Kidney capillary endothelial cell (primary cell): Measurements from ENCODE around the gene CD46.

Experiments used
- DNase-seq: peaks from one replicate; pipeline ENCODE4 v3.0.0-alpha.2; 2018; ENCODE audit warnings: low spot score

Gene CD46

DNA sequence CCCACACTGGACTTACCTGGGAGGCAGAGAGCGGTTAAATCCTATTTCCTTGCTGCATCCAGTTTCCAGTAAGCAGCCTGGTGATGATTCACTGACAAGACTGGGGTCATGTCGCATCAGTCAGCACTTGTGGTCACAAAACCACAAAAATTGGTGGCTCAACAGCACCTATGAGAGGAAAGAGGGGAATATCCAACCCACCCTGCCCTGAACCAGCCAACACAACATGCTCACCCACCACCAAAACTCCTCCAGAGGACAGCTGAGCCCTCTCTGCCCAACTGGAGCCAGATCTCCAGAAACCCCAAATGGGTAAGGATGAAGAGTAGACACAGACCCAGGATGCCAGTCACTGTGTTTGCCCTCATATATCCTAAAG lies 64.0 kb downstream of the CD46 start:
- DNase-seq = no peak

DNA sequence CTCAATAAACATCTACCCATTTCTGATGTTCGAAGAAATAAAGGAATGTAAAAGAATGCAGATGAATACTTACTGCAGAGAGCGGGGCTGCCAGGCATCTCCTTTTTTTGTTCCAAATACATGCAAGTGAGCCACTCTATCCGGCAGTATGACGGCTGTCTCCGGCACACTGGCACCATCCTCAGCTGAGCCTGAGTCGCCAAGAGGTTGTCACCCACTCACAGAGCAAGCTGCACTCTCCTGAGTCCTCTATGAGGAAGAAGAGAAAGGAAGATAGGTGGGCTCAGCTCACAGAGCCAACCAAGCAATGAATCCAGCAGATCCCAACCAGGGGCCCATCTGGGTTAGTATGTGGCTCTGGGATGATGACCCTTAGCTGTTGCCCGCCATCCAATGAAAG lies 65.3 kb downstream of the CD46 start:
- no peak for DNase-seq

DNA sequence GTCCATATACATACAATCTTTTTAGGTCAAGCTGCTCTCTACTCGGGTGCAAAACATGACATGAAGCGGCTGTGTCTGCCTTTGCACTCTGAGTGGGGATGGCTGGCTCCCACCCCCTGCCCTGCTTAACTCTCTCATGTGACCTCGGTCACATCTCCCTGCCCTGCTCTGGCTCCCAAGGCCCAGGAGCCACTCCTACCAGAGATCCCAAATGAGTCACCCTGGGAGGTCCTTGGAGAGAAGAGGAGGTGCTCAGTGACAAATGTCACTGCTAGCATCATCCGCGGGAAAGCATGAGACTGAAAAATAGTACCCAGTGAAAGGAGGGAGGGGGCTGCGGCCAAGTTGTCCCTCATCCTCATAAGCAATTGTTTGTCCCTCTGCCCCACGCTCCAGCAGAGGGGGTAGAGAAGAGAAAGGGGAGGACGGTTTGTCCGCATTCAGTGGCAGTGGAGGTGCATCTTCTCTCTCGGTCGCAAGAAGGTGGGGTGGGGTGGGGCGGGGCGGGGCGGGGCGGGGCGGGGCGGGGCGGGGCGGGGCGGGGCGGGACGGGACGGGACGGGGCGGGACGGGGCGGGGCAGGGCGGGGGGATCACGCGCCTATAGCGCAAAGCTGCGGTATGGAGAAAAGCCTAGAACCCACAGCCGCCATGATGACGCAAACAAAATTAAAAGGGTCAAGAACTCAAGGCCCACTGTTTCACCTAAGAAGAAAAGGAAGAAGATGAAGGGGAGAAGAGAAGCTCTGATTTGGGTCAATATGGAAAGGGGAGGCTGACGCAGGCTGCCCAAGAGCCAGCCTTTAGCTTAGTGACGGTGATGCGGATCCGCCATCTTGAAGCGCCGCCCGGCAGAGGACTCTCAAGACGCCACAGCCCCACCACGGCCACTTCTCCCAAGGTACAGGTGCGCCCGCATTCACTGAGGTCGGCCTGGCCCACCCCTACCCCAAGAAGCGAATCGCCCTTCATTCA lies 66.2 kb downstream of the CD46 start:
- DNase-seq = no peak

DNA sequence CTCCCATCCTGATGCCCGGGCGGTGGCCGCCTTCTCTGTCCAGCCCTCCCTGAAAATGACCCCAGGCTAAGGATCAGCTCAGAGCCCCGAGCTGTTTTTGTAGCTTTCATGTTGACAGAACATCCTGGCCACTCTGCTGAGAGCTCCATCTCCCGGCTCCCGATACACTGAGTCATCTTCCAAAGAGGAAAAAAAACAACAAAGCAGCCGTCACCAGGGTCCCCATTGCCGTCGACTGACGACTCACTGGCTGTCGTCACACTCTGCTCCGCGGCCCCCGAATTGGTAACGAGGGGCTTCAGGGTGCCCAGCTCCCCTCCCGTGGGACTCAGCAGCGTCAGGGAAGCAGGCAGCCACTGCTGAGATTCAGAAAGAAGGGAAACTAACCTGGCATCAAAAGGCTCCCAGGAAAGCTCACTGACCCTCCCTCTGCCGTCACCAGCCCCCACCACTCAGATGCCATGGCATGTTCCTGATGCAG lies 67.2 kb downstream of the CD46 start:
- peak; percentile 65 for DNase-seq

DNA sequence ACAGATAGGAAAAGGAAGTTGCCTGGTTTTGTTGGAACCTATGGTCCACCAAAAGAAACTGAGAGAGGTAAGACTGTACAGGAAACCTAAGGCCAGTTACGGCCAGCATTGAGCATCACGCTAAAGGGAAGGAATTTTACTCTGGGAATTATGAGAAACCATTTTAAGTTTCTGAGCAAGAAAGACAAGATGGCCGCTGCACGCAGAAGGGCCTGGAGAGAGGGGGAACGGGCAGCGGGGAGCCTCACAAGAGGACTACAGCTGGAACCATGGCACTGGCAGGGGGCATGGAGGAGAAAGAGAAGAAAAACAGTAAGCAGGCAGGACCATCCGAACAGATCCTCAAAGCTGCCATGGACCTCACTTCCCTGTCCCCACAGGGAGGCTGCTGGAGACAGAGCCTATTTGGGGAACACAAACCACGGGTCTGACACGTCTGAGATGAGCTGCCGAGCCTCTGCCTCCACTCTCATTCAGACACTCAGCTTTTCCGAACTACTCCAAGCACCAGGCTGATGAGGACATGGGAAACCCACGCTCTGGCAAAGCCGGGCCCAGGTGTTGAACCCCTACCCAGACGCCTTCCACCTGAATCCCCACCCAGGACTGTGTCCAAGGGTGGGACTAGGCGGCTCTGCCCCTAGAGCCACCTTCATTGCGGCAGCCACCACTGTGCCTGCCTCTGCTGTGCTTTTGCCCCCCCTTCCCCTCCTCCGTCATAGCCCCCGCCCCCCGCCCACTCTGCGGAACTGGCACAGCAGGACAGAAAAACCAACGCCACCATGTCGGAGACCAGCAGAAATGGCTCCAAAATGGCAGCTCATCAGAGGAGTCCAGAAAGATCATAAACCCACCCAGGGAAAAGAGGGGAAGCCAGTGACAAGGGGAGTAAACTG lies 69.0 kb downstream of the CD46 start:
- DNase-seq = no peak

GRCh38 chr1:207821464-207822045 lies 69.7 kb downstream of the CD46 start:
- no peak for DNase-seq

DNA sequence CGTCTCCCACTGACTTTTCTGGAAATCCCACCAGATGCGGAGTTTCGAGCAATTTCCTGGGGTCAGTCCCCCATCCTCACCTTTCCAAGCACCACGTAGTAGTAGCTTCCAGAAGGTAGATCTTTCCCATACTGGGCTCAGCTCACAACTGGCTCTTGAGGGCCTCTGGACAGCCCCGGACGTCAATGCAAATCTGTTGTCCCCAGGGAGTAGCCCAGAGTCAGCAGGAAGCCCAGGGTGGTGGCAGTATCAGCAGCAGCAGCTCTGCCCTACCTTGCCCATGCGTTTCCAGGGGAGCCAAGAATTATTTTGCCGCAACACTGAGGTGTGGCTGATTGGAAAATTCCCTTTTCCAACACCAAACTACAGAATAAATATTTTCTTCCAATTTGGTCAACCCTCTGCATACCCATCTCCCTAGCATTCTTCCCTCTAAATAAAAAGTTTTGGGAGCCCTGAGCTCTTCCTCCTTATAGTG lies 70.3 kb downstream of the CD46 start:
- DNase-seq = no peak

DNA sequence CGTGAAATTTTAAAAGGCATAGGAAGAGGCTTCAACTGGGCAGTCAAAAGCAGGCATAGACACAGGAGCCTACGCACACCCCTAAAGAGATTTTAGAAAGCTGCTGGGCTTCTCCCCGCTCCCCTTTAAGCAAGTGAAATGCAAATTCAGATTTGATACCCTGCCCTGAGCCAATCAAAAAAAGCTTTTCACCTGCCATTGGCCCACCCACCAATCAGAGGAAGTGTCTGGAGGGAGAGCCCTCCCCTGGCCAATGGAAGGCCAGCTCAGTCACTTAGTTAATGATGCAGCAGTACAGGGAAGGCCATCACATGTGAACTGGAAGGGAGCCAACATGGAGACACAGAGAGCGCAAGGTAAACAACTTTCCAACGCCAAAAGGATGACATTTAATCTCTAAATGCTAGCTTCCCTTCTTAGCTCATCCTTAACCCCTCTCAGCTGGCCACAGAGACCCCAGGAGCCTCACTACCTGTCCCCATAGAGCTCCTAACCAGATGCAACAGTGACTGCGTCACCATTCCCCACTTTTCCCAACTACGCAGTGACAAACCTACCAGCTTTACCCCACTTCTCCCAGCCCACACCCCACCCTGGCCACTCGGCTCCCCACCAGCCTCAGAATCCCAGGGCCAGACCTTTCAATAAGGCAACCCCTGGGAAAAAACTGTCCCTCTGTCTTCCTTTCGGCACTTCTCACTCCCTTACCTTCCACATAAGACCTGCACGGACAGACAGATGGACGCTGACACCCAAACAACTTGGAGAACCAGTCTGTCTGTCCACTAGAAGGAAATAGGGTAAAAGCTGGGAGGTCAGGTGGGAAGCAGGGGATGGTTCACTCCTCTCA lies 71.0 kb downstream of the CD46 start:
- DNase-seq = no peak

DNA sequence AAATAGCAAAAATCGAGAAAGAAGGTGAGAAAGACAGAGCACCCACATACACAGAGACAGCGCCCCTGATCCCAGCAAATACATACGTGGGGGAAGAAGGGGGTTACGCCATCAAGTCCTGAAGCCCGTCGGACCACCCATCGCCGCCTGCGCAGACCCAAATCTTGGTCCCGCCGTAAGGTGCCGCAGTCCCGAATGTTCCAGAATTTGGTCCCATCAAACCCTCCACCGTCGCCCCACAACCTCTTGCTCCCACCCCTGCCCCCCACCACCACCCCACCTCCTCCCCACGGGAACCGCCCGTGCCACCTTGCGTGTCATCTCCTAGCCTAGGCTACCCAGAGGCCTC lies 71.7 kb downstream of the CD46 start:
- no peak for DNase-seq

DNA sequence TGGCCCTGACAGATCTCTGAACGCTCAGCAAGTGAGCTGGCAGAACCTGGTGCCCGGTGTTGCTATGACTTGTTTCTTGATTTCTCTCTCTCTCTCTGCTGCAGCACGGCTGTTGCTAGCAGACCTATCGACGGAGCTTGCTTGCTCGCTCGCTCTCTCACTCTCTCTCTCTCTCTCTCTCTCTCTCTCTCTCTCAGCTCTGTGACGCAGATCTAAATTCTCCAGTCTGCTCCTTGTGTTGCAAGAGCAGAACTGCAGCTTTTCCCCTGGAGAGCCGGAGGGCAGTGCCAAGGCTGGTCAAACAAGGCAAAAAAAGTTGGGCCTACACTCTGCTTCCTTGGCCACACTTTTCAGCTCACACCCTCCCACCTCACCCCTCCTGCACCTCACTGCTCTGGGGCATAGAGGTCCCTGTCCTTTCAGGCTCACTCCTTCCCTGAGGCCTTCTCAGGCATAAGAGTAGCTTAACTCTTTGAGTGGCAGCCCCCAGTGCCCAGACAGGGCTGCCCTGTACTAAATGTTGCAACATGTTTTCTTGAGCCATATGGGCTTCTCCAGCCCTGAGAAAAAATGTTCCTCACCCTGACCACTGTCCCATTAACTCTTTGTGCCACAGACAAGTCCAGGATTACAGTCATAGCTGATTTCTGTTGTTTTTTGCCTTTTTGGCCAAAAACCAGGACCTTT lies 72.2 kb downstream of the CD46 start:
- peak; percentile 37 for DNase-seq

GRCh38 chr1:207824691-207825408 lies 73.0 kb downstream of the CD46 start:
- DNase-seq = no peak

GRCh38 chr1:207825409-207825695 lies 73.5 kb downstream of the CD46 start:
- no peak for DNase-seq

- peak; percentile 33 for DNase-seq
Measured at GRCh38 chr1:207825719-207826556, 74.1 kb downstream of the CD46 start.

DNA sequence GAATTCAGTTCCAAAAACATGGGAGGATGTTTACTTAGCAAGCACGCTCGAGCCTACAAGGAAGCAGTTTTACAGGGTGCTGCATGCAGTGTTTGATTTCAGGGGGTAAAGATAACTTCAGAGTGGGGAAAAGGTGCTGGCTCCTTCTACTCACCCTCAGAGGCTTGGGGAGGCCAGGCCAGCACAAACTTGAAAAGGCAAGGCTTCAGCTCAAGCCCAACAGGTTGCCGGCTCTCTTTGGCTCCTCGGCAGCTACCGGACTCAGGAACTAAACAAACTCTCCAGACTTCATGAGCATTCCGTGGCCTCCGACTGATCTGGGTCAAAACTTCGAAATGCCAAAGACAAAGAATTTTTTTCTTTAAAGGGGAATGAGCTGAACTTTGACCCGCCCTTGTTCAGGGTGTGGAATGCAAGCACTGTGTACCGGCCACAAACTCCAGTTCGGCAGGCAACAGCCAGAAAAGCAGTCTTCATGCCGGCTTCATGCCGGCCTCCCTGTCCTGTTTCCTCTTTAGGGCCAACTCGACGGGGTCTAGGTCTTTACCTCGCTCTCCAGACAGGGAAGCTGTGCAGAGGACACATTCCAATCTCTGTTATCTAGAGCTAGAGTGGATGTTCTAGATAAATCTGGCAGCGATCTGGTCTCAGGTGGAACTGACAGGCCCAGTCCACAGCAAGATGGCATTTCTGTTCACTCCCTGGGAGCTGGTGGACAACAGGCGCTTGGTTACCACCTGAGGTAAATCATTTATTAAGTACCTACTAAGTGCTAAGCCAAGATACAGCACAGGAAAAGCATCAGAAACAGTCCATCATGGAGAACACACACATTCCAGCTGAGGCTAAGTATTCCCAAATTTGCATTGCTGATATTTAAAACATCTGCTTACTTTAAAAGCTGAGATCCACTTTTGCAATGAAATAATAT lies 75.0 kb downstream of the CD46 start:
- DNase-seq = no peak

DNA sequence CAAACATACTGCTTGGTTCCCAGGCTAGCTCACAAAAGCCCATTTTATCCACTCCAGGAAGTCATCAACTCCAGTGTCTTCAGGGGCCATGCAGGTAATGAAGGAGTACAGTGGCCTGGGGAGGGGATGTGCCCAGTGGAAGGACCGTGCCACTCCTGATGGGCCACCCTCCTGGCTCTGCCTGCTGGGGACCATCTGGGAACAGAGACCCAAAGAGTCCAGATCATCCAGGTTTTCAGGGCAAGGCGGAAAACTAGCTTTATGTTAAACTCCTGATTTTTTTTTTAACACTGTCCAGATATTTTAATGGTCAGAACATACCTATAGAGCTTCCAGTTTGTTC lies 75.6 kb downstream of the CD46 start:
- no peak for DNase-seq

DNA sequence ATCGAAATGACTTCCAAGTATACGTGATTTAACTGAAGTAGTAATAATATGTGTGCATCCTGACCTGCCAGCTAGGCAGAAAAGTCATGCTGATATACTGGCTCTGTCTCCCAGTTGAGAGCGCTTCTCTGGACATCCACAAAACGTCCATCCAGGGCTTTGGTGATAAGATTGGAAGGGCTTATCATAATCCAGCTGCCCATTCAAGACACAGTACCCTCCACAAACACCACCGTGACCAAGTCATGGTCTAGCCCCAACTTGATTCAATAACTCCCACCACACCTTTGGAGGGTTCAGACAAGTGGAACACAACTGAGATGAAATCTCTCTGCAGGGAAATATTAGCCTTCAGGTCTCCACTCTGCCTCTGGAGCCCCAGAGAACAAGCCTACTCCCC lies 76.2 kb downstream of the CD46 start:
- no peak for DNase-seq

DNA sequence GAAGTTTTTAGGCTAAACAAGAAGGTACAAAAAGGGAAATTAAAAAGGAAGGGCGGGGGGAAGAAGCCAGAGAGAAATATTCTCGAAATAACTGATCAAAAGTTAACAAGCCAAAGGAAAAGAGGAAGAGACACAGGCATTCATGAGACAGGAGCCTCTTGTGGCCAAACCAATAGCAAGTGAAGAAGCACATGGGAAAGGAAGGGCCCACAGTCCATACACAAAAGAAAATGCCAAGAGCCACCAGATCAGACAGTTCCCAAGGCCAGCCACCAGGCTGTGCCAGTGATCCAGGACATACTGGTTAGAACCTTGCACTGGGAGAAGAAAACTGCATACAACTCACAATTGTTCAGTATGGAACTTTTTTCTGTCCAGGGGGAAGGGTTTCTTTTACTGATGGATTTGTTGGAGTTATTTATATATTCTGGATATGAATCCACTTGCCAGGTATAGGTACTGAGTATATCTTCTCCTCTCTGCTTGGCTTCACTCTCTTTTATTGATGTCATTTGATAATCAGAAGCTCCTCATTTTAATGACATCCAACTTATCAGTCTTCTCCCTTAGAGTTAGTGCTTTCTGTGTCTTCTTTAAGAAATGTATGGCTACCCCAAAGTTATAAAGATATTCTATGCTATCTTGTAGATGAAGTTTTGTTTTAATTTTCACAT lies 76.8 kb downstream of the CD46 start:
- DNase-seq = peak; percentile 86

DNA sequence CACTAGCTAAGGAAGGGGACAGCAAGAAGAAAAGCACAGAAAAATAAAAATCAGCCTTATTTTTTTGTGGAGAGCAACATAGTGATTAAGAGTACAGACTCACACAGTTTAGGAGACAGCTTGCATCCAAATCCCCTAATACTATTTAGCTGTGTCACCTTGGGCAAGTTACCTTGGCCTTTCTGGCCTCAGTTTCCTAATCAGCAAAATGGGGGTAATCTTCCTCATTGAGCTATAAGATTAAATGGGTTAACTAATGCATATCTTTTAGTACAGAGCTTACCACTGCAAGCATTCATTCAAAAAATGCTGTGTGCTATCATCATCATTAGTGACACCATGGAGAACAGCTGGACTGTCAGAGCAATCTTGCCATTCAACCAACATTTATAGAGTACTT lies 77.7 kb downstream of the CD46 start:
- no peak for DNase-seq
